ENCODE data around the gene ZNF462.

DNA sequence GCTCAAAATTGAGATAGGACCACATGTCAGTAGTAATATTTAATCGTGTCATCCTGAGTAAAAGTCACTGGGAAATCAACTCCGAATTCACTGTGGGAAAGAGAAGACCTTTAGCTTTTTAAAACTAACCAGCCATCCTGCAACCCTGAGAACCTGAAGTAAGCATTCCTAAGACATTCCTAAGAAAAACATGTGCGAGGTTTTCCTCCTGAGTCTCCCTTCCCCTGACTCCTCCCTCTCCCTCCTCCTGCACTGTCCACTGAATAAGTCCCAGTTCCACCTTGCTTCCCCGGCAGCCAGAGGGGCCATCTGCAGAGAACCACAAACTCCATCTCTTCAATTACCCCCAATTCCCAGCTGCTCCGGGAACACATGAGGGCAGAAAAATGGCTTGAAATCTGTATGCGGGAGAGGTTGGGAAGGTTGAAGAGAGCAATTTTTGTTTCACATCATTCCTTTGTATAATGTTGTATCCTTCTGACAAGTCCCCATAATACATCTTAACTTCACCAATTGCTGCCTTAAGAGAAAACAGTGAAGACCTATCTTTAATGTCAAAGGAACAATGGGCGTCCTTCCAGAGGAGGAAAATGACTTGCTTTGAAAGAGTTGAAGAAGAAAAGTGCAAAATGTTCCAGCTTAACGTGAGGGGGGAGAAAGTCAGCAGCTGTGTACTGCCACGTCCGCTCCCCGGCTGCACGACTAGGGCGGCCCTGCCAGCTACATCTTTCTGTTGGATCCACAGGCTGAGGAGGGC is 186.3 kb downstream of the ZNF462 start:
- TF ChIP-seq, protein P1, sequence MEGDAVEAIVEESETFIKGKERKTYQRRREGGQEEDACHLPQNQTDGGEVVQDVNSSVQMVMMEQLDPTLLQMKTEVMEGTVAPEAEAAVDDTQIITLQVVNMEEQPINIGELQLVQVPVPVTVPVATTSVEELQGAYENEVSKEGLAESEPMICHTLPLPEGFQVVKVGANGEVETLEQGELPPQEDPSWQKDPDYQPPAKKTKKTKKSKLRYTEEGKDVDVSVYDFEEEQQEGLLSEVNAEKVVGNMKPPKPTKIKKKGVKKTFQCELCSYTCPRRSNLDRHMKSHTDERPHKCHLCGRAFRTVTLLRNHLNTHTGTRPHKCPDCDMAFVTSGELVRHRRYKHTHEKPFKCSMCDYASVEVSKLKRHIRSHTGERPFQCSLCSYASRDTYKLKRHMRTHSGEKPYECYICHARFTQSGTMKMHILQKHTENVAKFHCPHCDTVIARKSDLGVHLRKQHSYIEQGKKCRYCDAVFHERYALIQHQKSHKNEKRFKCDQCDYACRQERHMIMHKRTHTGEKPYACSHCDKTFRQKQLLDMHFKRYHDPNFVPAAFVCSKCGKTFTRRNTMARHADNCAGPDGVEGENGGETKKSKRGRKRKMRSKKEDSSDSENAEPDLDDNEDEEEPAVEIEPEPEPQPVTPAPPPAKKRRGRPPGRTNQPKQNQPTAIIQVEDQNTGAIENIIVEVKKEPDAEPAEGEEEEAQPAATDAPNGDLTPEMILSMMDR (IDR thresholded peaks at IDR 0.05) = no peak
- no peak for TF ChIP-seq POLR2A (IDR thresholded peaks at IDR 0.05)

All from tibial nerve (tissue), 3 donors.